ENCODE measurements around the gene CHGA.

CHGA gene

DNA sequence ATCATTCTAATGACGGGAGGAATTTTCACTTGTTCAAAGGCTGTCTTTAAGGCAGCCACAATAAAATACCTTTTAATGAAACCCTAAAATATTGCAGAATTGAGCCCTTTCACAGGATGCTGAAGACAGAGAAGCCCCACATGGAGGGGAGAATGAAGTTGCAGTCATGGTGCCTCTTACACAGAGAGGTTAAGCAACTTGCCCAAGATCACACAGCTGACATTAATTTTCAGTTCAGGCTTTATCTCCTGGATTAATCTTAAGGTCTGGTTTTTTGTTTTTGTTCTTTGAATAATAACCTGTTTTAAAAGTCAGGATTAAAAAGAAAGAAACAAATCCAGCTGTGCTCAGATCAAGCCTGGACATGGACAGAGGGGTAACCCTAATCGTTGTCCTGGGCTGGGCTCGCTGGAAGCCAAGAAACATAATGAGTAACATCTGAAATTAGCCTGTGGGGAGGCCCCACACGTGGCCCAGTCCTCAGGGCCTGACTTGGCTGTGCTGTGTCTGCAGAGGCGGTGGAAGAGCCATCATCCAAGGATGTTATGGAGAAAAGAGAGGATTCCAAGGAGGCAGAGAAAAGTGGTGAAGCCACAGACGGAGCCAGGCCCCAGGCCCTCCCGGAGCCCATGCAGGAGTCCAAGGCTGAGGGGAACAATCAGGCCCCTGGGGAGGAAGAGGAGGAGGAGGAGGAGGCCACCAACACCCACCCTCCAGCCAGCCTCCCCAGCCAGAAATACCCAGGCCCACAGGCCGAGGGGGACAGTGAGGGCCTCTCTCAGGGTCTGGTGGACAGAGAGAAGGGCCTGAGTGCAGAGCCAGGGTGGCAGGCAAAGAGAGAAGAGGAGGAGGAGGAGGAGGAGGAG lies 8.0 kb downstream of the CHGA start:
- no peak for DNase-seq (ENCODE audit: low spot score)

DNA sequence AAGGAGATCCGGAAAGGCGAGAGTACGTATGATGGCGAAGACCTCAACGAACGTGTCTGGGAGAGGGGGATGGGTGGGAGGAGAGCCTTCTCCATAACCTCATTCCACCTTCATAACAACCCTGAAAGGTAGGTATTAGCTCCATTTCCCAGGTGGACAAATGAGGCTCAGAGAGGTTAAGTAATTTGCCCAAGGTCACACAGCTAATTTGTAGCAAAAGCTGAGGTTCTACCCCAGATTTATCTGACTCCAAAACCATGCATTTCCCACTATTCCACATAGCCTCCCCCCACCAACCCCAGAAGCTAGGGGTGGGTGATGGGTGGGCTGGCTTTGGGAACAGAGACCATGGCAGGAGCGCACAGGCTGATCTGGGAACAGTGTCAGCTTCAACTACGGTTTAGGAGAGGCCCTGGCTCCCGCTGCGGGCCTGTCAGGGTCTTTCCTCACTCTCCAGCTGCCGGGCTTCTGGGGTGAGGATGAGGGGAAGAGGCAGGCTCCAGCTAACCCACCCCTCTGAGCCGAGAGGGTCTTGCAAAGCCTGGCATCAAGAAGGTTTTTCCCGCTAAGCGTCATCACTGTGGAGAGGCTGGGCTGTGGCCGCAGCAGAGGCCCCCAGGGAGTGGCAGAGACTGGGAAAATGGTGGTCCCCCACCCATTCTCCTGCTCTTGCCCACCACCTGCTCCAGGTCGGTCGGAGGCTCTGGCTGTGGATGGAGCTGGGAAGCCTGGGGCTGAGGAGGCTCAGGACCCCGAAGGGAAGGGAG lies 8.9 kb downstream of the CHGA start:
- DNase-seq (ENCODE audit: low spot score), result no peak

DNA sequence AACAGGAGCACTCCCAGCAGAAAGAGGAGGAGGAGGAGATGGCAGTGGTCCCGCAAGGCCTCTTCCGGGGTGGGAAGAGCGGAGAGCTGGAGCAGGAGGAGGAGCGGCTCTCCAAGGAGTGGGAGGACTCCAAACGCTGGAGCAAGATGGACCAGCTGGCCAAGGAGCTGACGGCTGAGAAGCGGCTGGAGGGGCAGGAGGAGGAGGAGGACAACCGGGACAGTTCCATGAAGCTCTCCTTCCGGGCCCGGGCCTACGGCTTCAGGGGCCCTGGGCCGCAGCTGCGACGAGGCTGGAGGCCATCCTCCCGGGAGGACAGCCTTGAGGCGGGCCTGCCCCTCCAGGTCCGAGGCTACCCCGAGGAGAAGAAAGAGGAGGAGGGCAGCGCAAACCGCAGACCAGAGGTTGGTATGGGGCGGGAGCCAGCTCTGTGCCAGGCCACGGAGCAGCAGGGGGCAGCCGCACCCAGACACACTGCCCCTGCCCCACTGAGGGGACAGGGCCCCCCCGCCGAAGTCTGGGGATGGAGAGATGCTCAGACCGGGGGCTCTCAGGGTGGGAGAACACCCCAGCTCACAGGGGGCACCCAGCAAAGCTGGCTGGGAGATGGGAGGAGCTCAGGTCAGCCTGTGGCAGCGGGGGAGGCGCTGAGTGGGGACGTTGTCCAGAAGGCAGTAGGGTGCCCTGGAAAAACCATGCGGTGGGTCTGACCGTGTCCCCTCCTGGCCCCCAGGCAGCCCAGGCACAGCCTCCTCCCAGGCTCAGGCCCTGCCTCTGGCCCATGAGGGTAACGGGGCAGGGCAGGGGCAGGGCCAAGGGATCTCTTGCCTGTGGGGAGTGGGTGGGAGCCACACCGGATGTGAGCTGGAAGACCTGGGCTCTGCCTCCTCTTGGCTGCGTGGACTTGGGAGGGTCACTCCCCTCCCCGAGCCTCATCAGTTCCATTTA lies 9.8 kb downstream of the CHGA start:
- DNase-seq (ENCODE audit: low spot score), result no peak

DNA sequence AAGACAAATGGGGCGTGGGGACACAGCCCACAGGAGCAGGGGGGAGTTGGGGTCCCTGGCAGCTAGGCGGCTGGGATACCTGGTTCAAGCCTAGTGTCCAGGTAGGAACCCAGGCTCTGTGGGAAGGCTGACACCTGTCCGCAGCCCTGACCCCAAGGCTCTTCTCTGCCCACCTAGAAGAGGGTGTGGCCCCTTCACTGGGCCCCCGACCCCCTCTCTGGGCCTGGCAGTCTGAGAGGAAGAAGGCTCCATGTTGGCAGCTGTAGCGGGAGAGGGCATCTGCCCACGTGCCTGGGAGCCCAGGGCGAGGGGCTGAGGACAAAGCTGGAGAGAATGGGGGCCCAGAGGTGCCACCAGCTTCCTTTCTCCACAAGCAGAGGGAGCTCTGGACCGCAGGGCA lies 10.5 kb downstream of the CHGA start:
- no peak for DNase-seq (ENCODE audit: low spot score)

DNA sequence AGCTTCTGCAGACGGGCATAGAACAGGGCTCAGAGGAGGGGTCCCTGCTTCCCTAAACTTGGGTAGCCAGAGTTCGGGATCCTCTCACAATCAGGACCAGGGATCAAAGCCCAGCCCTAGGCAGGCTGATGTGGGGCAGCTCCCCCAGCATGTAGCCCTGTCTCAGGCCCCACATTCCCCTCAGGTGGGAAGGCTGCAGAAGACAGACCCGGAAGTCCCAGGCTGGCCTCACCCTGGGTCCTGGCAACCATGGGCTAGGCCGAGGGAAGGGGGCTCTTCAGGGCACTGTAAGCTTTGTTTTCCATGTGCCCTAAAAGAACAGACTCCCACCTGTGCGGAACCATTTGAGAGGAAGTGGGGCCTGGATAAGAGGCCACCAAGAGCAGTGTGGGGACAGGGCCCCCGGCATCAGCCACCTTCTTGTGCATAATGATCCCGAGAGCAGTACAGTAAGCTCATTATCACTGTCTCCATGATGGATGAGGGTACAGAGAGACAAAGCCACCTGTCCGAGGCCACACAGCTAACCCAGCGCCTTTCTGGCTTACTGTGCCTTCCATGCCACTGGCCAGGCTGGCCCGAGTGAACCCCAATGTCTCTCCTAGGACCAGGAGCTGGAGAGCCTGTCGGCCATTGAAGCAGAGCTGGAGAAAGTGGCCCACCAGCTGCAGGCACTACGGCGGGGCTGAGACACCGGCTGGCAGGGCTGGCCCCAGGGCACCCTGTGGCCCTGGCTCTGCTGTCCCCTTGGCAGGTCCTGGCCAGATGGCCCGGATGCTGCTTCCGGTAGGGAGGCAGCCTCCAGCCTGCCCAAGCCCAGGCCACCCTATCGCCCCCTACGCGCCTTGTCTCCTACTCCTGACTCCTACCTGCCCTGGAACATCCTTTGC lies 11.5 kb downstream of the CHGA start:
- no peak for DNase-seq (ENCODE audit: low spot score)

DNA sequence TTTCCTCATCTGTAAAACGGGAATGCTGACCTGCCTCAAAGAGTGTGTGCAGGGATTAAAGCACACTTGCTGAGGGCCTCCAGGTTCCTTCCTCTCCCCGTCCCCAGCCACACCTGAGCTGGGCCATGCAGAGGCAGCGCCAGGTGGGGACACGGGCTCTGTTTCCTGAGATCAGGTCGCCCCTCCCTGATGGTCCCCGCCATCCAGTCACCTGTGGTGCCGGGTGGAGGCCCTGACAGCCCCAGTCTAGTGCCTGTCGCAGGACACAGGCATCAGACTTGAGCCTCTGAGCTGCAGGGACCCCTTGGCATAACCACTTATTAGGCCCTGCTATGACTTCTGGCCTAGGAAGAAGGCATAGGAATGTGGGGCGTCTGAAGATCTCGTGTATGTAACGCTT lies 12.5 kb downstream of the CHGA start:
- DNase-seq (ENCODE audit: low spot score), result no peak

DNA sequence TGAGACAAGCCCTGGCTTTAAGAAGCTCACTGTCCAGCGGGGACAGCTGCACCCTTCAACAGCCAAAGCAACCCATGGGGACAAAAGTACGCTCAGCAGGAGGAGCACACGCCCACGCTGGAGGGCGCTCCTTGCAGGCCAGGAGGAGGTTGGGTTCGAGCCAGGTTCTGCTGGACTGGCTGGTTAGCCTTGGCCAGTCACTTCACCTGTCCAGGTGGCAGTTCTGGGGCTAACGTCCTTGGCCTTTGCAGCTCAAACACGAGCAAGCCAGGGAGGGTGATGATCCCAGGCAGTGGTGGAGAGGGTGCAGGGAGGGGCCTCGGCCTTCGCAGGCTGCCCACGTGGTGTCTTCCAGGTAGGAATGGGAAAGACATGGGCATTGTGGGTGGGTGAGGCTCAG lies 13.1 kb downstream of the CHGA start:
- no peak for DNase-seq (ENCODE audit: low spot score)

DNA sequence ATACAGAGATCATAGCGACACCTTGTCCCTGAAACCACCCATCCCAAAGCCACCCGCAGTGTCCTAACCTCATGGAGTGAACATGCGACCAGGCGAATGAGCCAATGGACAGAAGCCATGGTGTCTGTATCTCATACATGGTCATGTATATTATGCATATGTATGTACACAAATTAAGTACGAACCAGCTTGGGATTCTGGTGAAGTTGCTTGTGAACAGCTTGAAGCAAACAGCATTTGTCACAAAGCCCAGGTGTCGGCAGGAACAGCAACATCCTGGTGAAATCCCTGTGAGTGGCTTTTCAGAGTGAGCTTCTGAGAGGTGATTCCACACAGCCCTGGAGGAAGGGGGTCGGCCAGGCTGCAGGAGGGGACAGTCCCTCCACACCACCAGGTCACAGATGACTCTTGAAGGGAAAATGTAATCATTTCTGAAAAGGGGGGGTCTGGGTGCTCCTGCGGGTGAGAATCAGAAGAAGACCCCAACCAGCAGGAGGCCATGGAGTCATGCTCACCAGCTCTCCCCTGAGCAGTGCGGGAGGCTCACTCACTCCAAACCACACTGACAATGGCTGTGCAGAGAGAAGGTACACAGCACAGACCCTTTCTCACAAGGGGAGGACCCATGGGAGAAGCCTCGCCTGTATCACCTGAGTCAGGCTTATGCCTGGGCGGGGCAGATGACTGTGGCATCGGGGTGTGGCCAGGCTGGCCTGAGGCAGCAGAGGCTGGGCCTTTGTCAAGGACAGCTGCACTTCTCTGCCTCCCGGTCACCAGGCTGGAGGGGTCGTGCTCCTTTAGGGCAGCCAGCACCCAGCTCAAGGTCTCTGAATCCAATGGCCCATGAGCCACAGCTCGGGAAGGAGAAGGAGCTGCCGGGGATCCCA lies 14.3 kb downstream of the CHGA start:
- no peak for DNase-seq (ENCODE audit: low spot score)

DNA sequence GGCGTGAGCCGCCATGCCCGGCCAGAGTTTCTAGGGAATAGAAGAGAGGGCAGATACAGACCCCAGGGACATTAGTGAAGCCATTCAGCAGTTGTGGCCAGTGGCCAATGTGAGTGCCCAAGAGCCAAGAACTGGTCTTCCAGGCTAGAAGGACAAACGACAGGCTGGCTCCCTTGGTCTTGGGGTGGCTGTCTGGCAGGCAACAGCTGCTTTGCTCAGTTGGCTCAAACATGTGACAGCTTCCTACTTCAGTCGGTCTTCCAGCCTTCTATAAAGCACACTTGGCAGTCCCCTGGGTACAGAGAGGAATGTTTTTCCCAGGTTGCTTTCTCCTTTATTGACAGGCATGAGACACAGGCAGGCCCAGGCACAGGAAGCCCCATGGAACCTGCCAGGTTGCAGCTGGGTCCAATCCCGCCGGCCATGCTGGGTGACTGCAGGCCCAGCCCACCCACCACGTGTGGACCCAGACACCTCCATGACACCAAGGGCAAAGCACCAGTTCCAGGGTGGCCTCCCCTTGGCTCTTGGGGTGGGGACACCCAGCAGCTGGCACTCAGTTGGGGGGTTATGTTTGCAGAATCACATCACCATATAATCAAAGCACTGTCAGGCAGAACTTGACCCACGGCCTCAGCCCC lies 15.4 kb downstream of the CHGA start:
- DNase-seq (ENCODE audit: low spot score), result no peak

DNA sequence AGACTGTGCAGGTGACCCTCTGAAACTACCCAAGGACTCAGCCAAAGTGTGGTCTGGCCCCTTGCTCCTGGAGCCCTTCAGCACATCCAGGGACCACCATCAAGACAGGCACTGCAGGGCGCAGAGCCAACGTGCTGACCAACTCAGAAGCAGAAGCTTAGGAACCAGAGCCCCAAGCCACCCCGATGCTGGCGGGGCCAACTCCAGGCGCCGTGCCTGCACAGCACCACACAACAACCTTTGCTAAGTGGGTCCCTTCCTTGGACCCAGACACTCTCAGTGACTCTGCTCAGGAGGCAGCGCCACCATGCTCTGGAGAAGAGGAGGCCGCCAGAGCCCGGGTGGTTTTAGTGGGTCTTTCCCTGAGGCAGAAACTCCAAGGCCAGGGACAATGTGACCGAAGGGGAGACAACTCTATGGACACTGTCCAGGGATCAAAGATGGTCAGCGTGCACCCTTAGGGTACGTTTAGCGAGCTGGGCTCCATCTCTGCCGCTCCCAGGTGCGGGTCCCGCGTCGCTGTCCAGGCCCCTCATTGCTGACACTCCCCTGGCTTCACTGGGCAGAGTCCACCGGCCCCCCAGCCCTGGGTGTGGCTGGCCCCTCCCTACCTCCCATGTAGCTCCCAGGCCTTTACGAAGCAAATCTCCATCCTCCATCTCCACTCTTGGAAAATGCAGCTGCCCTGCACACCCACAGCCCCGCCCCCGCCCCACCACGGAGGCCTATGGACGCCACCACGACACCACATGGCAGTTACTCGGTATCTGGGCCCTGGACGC lies 16.1 kb downstream of the CHGA start:
- DNase-seq (ENCODE audit: low spot score), result no peak

DNA sequence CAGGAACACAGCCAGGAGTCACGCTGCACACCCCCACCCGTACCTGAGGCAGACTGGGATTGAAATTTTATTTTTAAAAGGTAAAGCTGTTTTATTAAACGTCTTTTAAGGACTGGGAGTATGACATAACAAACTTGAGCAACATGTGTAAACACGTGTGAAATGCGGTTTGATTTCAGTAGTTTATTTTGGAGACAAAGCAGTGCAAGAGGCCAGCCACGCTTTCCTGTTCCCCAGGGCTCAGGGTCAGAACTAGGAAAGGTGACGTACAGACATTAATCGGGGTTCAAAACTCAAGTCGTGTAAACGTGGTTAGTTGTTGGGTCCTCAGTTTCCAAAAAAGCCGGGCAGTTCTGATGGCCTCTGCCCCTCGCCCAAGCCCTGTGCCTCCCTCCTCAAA lies 16.7 kb downstream of the CHGA start:
- no peak for DNase-seq (ENCODE audit: low spot score)

DNA sequence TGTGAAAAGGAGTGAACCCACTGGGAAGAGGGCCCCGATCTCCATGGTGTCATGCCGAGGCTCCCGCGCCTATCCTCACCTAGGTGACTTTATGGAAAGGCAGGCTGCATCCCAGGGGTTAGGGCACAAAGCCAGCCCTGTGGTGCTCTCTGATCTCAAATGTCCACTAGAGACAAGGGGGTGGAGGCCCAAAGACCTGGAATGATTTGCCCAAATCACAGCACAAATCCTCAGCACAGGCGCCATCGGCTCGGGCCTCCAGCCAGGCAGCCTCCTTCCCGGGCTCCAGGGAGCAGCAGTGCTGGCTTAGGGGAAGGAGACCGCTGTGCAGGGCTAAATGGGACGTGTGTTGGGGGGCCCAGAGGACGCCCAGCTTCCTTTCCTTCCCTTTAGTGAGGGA lies 17.6 kb downstream of the CHGA start:
- no peak for DNase-seq (ENCODE audit: low spot score)

DNA sequence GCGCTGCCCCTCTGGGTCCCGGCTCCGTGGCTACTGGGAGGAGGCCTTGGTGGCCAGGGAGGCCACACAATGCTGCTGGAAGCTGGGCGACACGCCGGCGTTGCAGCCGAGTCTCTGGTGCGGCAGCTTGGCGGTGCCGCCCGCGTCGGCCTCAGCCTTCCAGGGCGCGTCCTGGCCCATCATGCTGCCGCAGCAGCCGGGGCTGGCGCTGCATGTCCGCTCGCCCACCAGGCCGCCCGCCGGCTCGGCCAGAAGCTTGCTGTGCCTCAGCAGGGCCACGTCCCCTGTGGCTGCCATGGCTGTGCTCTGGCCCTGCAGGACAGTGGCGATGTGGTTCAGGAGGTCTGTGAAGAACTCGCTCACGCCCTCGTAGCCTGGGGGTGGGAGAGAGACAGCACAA lies 18.6 kb downstream of the CHGA start:
- DNase-seq (ENCODE audit: low spot score), result no peak

DNA sequence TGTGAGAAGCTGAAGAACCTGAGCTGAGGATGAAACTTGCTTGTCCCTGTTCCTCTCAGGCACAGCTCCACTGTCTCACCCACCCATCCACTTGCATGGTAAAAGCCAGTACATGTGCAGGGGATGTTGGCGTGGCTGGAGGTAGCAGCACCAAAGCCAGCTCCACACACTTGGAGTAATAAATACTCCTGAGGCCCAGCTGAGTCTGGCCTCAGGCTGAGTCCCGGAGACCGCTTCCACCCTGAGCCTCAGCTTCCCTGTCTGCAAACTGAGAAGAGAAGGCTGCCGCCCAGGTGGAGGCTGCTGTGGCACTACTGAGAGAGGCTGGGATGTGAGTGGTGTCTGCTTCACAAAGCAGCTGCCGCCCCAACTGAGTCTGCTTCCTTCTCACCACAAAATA lies 19.2 kb downstream of the CHGA start:
- DNase-seq (ENCODE audit: low spot score), result no peak

DNA sequence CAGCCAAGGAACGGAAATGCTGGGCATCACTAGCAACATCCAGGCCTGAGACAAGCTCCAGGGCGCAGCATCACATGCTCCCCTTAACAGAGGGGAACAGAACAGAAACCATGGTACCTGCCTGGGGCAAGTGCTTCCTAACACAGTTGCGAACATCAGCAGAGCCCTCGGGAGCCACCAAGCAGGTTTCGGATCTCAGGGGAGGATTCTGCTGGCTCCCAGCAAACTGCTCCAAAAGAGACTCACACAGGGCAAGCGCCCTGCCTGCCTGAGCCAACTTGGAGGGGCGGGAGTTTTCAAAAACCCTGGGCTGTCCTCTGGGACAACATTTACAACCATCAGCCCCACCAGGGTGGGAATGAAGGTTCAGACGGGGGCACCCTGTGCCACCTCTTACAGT lies 19.6 kb downstream of the CHGA start:
- DNase-seq (ENCODE audit: low spot score), result no peak

DNA sequence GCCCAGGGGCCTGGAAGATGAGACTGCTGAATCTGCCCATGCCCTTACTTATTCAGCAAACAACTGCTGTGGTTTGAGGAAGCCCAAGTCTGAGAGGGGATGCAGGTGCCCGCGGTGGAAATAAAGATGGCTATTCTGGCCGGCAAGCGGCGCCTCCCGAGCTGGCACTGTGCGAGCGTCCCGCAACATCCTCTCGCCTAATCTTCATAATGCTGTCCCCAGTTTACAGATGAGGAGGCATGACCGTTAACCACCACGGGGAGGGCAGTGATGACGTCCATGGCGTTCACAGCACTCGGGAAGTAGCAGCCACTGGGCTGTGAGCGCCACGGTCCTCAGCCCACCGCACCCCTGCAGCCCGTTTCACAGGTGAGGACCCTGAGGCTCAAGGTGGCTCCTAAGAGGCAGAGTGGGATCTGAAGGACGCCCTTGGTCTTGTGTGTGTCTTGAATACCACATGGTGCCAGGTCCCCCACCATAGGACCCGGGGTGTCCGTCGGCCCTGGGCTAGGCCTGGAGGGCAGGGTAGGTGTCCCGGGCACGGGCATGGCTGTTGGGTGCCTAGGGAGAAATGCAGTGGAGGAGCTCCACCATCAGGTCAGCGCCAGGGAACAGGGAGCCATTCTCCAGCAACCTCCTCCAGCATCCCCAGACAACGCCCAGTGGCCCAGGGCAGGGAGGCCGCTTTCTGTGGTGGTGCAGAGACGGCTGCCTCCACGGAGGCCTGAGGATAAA lies 20.2 kb downstream of the CHGA start:
- DNase-seq (ENCODE audit: low spot score), result no peak

DNA sequence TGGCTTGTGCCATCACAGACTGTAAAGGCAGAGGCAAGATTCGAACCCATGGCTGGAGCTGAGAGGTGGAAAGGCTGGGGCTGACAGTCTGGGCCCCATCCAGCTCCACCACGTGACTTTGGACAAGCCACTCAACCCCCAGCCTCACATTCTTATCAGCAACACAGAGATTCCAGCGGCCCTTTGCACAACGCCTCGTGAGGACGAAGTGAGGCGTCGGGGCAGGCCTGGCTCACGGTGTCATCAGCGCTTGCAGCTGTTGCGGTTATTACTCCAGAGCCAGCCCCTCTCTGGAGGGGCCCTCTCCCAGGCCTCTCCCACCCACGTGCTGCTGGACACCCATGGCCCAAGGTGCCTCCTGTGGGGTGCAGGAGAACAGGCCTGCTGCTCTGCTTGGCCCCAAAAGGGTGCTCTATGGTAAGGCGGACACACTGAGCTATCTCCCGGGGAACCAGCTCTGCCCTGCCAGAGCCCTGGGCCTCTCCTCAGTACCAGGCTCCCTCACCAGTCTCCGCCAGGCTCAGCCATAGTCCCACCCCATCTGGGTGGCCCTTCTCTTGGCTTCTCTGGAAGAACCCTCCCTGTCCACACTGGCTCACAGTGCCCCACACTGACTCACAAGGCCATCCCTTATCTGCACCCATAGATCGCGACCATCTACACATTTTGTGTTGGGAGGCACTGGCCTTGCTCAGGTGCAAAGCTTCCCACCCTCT lies 21.1 kb downstream of the CHGA start:
- DNase-seq (ENCODE audit: low spot score), result no peak

DNA sequence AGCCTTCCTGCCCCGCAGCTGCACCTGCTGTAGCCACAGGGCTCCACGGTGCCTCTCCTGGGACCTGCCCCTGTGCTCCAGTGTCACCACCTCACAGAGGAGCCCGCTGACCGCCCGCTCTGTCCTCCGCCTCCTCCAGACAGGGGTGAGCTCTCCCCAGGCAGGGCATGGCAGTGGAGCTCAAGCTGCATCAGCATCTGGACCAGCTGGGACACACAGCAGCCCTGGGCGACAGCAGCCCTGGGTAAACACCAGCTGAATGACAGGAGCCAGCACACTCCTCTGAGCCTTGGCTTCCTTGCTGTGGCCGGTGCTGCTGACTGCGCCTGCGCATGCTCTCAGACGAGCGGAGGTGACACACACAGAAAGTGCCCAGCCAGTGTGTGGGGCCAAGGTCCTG lies 22.0 kb downstream of the CHGA start:
- DNase-seq (ENCODE audit: low spot score), result no peak

Measured in hematopoietic multipotent progenitor cell treated with erythropoietin and hydrocortisone succinate and interleukin-3 and kit ligand, for 17 days (in vitro differentiated cells).